ENCODE measurements around the gene MCC.

MCC gene

GRCh38 chr5:113194125-113194524 lies 294.1 kb downstream of the MCC start:
- DNase-seq = no peak

- DNase-seq = no peak
These were observed 294.8 kb downstream of the MCC start for GRCh38 chr5:113193311-113193978.

- DNase-seq = no peak
These were observed 295.7 kb downstream of the MCC start for GRCh38 chr5:113192541-113192940.

GRCh38 chr5:113190347-113190746 lies 297.9 kb downstream of the MCC start:
- no peak for DNase-seq

GRCh38 chr5:113189291-113189690 lies 299.0 kb downstream of the MCC start:
- DNase-seq = no peak

- DNase-seq = no peak
These were observed 299.8 kb downstream of the MCC start for GRCh38 chr5:113188436-113188835.

- DNase-seq = no peak
These were observed 300.3 kb downstream of the MCC start for GRCh38 chr5:113187906-113188305.

- no peak for DNase-seq
These were observed 302.2 kb downstream of the MCC start for GRCh38 chr5:113186061-113186460.

GRCh38 chr5:113183694-113184093 lies 304.6 kb downstream of the MCC start:
- DNase-seq = no peak

- DNase-seq = no peak
These were observed 305.5 kb downstream of the MCC start for GRCh38 chr5:113182658-113183344.

GRCh38 chr5:113181853-113182490 lies 306.3 kb downstream of the MCC start:
- DNase-seq = no peak

GRCh38 chr5:113181409-113181808 lies 306.8 kb downstream of the MCC start:
- DNase-seq = no peak

- no peak for DNase-seq
These were observed 309.1 kb downstream of the MCC start for GRCh38 chr5:113179156-113179555.

- no peak for DNase-seq
These were observed 310.0 kb downstream of the MCC start for GRCh38 chr5:113178073-113178779.

- no peak for DNase-seq
These were observed 311.0 kb downstream of the MCC start for GRCh38 chr5:113177225-113177624.

GRCh38 chr5:113176734-113177133 lies 311.5 kb downstream of the MCC start:
- DNase-seq = no peak

- no peak for DNase-seq
These were observed 312.1 kb downstream of the MCC start for GRCh38 chr5:113176196-113176595.

- no peak for DNase-seq
These were observed 315.9 kb downstream of the MCC start for GRCh38 chr5:113172231-113172826.

GRCh38 chr5:113171520-113171919 lies 316.7 kb downstream of the MCC start:
- no peak for DNase-seq

- no peak for DNase-seq
These were observed 317.5 kb downstream of the MCC start for GRCh38 chr5:113170707-113171106.

- DNase-seq = no peak
These were observed 318.5 kb downstream of the MCC start for GRCh38 chr5:113169720-113170119.

GRCh38 chr5:113167985-113168384 lies 320.3 kb downstream of the MCC start:
- no peak for DNase-seq

- no peak for DNase-seq
These were observed 321.3 kb downstream of the MCC start for GRCh38 chr5:113166852-113167366.

All from activated gamma-delta T cell (primary cell).